Glutamatergic neuron (in vitro differentiated cells): Measurements from ENCODE around the gene EHD2. TPM values are rescaled to one million over a fixed set of nuclear protein-coding genes. Genes with fewer than 3 reads are reported as not detected.
"Not testable (repeated sequence)": the region's sequence is repeated elsewhere in the genome, so short reads cannot be mapped to it uniquely, and the experiment has no call there.

ENCODE experiments used
- DNase-seq: peaks from one replicate; pipeline ENCODE4 v3.0.0; 2022
- H3K27ac Mint-ChIP-seq: one replicate; pipeline ENCODE4 v1.8.0; 2020; ENCODE audit warnings: mild to moderate bottlenecking, mixed read lengths, inconsistent platforms; ENCODE audit not compliant: unreplicated experiment
- H3K27me3 Mint-ChIP-seq: one replicate; pipeline ENCODE4 v1.8.0; 2020; ENCODE audit warnings: mild to moderate bottlenecking, moderate library complexity, mixed read lengths, inconsistent platforms; ENCODE audit not compliant: unreplicated experiment
- H3K36me3 Mint-ChIP-seq: one replicate; pipeline ENCODE4 v1.8.0; 2020; ENCODE audit warnings: mild to moderate bottlenecking, mixed read lengths, inconsistent platforms; ENCODE audit not compliant: unreplicated experiment
- H3K4me1 Mint-ChIP-seq: one replicate; pipeline ENCODE4 v1.8.0; 2020; ENCODE audit warnings: mild to moderate bottlenecking, low read depth, mixed read lengths, inconsistent platforms; ENCODE audit not compliant: unreplicated experiment
- H3K4me3 Mint-ChIP-seq: one replicate; pipeline ENCODE4 v1.8.0; 2020; ENCODE audit warnings: mild to moderate bottlenecking, mixed read lengths, inconsistent platforms; ENCODE audit not compliant: unreplicated experiment
- H3K9me3 Mint-ChIP-seq: one replicate; pipeline ENCODE4 v1.8.0; 2020; ENCODE audit warnings: mild to moderate bottlenecking, moderate library complexity, mixed read lengths, inconsistent platforms; ENCODE audit not compliant: unreplicated experiment
- CTCF ChIP-seq: fragments of 200-600 bp; sonication (generic); IDR thresholded peaks from one replicate; pipeline ENCODE4 v1.5.0; 2021; ENCODE audit not compliant: partially characterized antibody, unreplicated experiment
- total RNA-seq: library from RNA; stranded (reverse); fragmentation: NEBNext Ultra II Directional; extraction: Animal tissue kit (Norgen Biotek cat#: 25700); gene quantifications from one replicate; pipeline ENCODE4 v1.2.1, GENCODE V29; 2021; ENCODE audit not compliant: unreplicated experiment

EHD2 gene
- total RNA-seq, 1 donor from 2014 or later: 7.6 TPM

GRCh38 chr19:47768604-47769003 is 55.4 kb downstream of the EHD2 start:
- DNase-seq: no peak
- H3K27ac Mint-ChIP-seq: no peak overlapping the region
- H3K4me1 Mint-ChIP-seq: no peaks in the 10 kb centered on the region
- H3K27me3 Mint-ChIP-seq: peaks cover 2% of the 10 kb centered on the region
- no peak overlapping the region for H3K4me3 Mint-ChIP-seq
- H3K9me3 Mint-ChIP-seq: peaks cover 2% of the 10 kb centered on the region
- no peaks in the 10 kb centered on the region for H3K36me3 Mint-ChIP-seq
- no peak for TF ChIP-seq CTCF

DNA sequence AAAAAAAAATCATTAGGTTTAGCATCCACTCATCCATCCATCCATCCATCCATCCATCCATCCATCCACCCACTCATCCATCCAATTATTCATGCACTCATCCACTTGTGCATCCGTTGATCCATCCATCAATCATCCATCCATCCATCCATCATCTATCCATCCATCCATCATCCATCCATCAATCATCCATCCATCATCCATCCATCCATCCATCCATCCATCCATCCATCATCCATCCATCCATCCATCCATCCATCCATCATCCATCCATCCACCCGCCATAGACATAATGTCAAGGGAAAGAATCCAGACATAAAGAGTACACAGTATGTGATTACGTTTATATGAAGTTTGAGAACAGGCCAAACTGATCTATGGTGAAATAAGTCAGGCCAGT is 56.3 kb downstream of the EHD2 start:
- Mint-ChIP-seq H3K4me1 (no peaks in the 10 kb centered on the region), H3K27me3 (peaks cover 2% of the 10 kb centered on the region), H3K36me3 (no peaks in the 10 kb centered on the region), H3K27ac (no peak overlapping the region), H3K4me3 (peak overlapping the region; percentile 9), H3K9me3 (peaks cover 2% of the 10 kb centered on the region)
- DNase-seq: no peak
- TF ChIP-seq CTCF: no peak

- not testable (repeated sequence) for H3K27ac Mint-ChIP-seq, H3K36me3 Mint-ChIP-seq, H3K4me1 Mint-ChIP-seq, DNase-seq, H3K27me3 Mint-ChIP-seq, H3K9me3 Mint-ChIP-seq, H3K4me3 Mint-ChIP-seq
Measured at GRCh38 chr19:47771291-47771690, 58.1 kb downstream of the EHD2 start.

- no peak for TF ChIP-seq CTCF
- H3K4me3 Mint-ChIP-seq: no peak overlapping the region
- peaks cover 4% of the 10 kb centered on the region for H3K27me3 Mint-ChIP-seq
- H3K36me3 Mint-ChIP-seq: no peaks in the 10 kb centered on the region
- peaks cover 5% of the 10 kb centered on the region for H3K9me3 Mint-ChIP-seq
- peaks cover 7% of the 10 kb centered on the region for H3K4me1 Mint-ChIP-seq
- no peak for DNase-seq
- no peak overlapping the region for H3K27ac Mint-ChIP-seq
Measured at GRCh38 chr19:47776568-47776967, 63.3 kb downstream of the EHD2 start.

DNA sequence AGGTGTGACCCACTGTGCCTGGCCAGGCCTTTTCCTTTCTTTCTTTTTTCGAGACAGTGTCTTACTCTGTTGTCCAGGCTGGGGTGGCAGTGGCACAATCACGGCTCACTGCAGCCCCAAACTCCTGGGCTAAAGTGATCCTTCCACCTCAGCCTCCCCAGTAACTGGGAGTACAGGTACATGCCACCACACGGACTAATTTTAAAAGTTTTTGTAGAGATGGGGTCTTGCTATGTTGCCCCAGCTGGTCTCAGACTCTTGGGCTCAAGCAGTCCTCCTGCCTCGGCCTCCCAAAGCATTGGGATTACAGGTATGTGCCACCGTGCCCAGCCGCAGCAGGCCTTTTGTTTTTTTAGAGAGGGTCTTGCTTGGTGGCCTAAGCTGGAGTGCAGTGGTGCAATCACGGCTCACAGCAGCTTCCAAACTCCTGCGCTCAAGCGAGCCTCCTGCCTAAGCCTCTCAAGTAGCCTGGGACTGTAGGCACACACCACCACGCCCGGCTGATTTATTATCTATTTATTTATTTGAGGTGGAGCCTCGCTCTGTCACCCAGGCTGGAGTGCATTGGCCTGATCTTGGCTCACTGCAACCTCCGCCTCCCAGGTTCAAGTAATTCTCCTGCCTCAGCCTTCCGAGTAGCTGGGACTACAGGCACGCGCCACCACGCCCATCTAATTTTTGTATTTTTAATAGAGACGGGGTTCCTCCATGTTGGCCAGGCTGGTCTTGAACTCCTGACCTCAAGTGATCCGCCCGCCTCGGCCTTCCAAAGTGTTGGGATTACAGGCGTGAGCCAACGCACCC is 64.2 kb downstream of the EHD2 start:
- H3K4me3 Mint-ChIP-seq: peak overlapping the region; percentile 96
- not testable (repeated sequence) for H3K36me3 Mint-ChIP-seq, DNase-seq

More for the DNA sequence above, 64.2 kb downstream of the EHD2 start:
- not testable (repeated sequence) for H3K9me3 Mint-ChIP-seq, H3K27me3 Mint-ChIP-seq
- peaks cover 10% of the 10 kb centered on the region for H3K4me1 Mint-ChIP-seq
- peak overlapping the region; percentile 96 for H3K27ac Mint-ChIP-seq
